Stimulated activated CD8-positive, alpha-beta memory T cell treated with anti-CD3 and anti-CD28 coated beads, Interleukin-7, amount 100 ng/mL, for 48 hours (primary cell): ENCODE data around the gene HCRTR1.

Source experiments
- DNase-seq, 2 donors: peaks; one replicate each; pipeline ENCODE4 v3.0.0-alpha.2; 2020; ENCODE audit warnings: low read depth in 1 of 2; ENCODE audit errors: extremely low read depth in 1 of 2

HCRTR1 gene

DNA sequence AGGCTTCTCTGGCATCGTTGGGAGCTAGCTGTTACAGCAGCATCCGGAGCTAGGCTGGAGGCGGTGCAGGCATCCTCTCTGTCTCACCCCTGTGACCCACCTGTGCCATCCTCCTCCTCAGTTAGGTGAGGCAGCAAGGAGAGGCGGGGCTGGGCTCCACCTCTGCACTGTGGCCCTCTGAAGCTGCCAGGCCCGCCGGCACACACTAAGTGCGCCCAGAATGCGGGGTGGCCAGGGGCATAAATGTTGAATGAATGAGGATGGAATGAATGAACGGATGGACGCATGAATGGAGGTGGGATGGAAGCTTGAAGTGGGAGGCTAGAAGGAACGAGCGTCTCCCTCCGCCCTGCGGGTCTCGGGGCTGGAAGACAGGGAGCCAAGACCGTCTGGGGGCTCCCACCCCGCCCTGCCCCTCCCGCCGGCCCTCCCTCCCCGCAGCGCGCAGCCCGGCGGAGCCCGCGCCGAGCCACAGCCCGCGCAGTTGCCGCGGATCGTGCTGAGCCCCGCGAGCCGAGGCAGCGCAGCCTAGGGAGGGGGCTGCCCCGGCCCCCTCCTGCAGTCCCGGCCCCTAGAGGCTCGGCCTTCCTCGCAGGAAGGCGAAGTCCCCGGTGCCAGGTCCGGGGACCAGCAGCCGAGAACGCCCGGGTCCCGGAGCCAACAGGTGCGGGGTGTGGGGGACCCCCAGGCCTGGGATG, at the start of gene HCRTR1:
HCRTR1 (plus strand) TSS at position 472 of the 698 bp plus-strand sequence. CDS start 1,504 bp downstream, outside the sequence.
- no peak for DNase-seq

DNA sequence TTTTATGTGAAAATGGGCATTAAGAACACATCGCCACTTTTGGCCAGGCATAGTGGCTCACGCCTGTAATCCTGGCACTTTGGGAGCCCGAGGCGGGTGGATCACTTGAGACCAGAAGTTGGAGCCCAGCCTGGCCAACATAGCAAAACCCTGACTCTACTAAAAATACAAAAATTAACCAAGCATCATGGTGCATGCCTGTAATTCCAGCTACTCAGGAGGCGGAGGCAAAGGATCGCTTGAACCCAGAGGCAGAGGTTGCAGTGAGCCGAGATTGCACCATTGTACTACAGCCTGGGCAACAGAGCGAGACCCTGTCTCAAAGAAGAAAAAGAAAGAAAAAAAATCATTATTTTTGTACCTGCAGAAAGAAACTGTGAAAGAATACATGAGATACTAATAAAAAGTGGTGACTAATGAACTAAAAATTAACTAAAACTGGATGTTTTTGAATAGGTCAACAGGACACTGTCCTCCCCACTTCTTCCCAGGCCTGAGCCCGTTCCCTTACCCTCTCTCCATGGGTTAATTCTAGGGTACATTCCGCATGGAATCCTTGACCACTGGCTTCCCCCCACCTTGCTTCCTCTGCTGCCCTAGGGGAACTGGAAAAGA, 49.4 kb upstream of the HCRTR1 start:
- DNase-seq = no peak

DNA sequence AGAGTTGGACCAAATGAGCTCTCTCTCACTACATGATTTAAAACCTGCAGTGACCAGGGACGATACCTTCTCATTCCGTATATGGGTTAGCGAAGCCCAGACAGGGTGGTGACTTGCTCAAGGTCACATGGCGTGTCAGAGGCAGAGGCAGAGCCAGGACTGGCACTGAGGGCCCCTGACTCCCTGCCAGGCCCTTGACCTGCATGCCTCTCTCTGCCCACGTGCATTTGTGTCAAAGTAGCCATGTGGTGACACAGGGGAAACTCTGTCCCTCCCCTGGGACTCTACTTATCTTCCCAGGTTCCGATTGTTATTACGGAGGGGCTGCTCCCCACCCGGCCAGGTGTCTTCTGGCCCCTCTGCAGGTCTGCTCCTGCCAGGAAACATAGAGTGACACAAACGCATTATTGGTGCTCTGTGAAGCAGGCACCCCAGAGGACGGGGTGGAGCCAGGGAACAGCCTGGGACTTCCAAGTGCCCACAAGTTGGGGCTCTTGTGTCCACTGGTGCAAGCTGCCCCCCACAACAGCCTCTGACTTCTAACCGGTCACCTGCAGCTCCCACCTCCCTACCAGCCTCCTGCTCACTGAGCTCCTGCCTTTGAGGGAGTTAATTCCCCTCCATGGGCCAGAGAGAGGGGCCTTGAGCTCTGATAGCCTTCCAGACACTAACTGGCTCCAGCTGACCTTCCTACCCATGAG, 48.4 kb upstream of the HCRTR1 start:
- no peak for DNase-seq

DNA sequence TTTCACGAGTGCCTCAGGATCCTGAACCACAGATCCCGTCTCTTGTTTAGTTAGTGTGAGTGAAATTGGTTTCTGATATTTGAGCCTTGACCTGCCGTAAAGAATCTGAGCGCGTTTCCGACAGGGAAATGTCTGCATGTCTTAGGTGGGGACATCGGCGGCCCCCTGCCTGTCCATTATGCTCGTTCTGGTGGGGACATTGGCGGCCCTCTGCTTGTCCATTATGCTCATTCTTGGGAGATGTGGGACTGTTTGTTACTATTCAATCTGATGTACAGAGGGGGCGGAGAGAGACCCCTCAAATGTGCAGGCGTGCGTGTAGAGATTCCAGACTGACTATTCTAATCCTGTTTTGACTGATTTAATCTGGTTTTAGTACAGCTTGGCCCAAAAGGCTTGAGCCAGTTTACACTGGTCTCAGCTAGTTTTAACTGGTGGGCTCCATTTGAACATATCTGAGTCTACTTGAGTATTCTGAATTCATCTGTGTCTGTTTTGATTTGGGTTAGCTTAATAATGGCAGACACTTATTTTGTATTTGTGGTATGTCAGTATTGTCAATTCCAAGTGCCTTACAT, 47.8 kb upstream of the HCRTR1 start:
- DNase-seq = no peak

DNA sequence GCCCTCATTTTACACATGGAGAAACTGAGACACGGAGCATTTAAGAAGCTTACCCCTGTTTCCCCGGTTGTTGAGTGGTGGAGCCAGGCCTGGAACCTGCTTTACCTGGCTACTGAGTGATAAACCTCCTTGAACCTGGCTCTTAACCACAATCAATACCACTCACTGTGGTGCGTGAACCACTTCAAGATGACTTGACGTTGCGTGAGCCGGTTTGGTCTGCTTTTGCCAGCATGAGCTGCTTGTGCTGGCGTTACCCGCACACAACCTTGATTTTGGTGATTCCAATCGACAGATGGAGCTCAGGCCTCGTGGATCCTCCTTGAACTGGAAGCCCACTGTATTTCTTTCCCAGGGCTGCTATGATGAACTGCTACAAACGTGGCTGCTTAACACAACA, 47.3 kb upstream of the HCRTR1 start:
- DNase-seq = no peak

DNA sequence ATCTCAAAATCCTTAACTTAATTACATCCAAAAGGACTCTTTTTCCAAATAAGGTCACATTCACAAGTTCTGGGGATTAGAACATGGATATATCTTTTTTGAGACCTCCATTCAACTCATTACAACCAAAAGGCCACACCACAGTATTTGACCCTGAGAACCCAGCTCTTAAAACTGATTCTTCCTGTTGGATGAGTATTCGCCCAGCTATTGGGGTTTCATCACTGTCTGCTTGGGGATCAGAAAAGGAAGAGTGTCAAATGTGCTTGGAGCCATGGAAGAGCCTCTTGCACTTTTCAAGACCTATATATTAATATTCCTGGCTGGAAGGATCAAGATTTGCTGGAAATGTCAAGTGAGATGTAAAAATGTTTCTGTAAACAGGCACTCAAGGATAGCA, 46.6 kb upstream of the HCRTR1 start:
- no peak for DNase-seq

DNA sequence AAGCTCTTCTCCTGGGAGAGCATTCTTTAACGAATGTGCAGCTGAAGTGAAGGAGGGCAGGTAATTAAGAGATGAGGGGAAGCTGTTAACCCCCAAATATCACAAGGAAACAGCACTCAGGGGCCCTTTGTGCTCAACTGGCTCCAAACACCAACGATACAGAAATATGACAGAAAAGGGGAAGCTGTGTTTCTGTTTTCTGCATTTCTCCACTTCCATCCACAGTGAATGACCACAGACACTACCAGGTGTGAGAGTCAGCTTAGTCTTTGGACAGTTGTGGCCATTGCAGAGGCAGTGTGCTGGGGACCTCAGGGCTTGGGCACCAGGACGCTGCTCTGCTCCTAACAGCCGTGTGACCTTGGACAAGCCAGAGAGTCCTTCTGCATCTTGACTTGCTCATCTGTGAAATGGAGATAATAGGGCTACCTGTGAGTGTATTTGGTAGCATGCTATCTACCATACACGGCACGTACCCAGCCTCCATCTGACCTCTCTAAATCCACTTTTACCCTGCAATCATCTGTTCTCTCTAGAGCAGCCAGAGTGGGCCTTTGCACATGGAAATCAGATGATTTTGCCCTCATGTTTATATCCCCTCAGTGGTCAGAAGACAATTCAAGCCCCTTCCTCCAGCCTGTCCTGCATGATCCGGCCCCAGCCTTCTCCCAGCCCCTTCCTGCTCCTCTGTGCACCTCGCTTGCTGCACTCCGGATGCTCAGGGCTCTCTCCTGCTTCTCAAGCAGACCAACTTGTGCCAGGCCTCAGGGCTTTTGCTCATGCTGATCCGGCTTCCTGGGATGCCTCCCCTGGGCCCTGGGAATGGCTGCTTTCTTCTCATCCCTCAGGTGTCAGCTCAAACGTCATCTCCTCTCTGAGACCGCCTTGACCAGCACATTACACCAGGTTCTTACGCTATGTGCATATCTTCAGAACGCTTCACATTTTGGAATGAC, 45.9 kb upstream of the HCRTR1 start:
- no peak for DNase-seq

DNA sequence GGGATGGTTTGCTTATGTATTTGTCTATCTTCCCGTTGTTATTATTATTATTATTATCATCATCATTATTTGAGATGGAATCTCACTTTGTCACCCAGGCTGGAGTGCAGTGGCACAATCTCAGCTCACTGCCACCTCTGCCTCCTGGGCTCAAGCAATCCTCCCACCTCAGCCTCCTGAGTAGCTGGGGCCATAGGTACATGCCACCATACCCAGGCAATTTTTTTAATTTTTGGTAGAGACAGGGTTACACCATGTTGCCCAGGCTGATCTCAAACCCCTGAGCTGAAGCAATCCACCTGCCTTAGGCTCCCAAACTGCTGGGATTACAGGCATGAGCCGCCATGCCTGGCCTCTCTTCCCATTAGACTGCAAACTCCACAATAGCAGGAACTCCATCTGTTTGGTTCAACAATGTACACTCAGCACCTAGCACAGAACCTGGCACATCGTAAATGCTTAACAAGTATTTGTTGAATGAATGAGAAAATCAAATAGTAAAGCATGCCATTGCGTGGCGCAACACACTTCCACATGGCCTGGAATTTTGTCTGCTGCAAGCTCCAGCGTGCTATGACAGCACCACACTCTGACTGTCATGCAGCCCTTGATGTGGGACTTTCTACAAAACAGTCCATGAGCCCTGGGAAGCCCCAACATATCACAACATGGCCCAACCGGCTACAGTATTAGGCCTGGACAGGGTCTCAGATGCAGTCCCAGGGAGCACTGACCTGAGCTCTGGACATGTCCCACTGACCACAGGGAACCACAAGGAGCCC, 45.0 kb upstream of the HCRTR1 start:
- DNase-seq = no peak

DNA sequence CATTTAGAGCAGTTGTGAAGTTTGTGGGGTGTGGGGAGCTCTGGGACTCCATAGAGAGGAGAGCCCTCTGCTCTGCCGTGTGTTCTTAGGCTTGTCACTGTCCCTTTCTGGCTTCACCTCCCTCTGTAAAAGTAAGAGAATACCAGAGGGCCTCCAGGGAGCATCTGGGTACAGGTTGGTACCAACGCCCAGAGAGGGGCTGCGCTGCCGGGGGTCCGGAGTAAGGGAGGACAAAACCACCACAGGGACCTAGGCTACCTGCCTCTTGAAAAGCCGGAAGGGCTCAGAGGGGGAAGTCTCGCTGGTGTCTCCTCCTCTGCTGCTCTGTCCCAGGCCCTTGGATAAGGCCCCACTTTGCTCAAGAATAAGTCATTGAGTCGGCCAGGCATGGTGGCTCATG, 44.2 kb upstream of the HCRTR1 start:
- DNase-seq = no peak

DNA sequence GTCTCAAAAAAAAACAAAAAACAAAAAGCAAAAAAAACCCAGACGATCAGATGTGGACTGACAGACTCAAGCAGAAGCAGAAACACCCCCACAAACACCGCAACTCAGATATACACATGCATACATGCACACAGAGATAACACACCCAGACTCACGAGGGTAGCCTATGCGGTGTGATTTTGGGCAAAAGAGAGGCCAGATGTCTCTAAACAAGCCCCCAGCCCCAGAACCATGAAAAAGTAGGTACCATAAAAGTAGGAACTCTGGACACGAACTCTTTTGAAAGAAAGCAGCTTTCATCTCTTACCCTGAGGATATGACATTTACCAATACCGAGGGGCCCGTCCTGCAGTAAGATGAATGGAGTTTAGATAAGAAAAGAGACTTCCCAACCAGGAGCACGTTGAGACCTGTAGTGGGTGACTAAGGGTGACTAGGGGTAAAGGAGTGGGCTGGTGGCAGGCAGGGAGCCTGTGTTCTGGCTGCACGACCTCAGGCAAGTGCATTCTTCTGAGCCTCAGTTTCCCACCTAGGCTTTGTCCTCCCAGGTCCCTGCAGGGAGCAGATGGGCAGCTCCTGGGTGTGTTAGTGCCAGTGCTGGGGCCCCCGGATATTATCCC, 42.6 kb upstream of the HCRTR1 start:
- no peak for DNase-seq

DNA sequence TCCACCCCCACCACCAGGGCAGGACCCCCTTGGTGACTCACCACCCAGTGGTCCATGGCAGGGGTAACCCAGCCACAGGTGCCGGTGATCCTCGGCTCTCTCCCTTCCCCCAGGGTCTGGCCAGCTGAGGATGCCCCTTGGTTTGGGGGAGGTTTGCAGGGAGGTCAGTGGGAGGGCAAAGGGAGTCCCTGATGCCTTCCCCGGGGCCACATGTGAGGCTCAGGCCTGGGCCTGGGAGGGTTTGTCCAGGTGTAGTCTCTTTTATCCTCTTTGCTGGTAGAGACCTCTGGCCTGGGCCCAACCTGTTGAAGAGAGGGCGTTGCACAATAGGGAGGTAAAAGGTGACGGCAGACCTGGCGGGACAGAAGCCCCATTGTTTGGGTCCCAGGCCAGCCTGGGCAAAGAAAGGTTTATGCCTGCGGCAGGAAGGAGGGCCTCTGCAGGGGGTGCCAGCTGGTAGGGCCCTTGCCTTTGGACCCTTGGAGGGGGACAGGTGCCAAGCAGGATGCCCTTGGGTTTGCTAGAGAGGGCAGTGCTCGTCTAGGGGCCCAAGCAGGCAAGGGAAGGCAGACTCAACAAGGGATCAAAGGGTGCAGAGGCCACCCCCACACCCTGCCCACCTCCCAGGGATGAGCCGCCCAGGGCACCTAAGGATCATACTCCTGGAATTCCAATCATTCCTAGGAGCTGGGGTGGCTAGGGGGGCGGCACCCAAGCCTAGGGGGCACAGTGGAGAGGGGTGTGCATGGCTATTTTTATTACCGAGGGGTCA, 41.9 kb upstream of the HCRTR1 start:
- no peak for DNase-seq

DNA sequence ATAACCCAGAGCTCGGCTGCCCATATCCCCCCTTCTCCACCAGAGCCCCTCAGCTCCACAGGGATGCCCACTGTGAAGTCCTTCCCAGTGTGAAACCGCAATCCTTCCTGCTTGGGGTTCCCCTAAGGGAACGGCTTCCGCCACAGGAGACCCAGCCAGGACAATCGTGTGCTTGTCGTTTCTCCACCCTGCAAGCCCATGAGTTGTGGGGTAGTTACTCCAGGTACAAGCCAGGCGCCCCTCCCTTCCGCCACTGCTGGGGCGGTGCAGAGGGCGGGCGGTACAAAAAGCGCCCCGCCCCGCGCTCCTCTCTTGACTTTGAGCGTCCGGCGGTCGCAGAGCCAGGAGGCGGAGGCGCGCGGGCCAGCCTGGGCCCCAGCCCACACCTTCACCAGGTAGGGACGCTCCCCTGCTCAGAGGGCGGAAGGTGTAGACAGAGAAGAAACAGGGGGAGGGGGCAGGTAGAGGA, 41.3 kb upstream of the HCRTR1 start, which contains the start of gene TINAGL1:
TINAGL1 (plus strand) TSS at position 315 of the 469 bp plus-strand sequence. CDS start 634 bp downstream, outside the sequence.
- no peak for DNase-seq

DNA sequence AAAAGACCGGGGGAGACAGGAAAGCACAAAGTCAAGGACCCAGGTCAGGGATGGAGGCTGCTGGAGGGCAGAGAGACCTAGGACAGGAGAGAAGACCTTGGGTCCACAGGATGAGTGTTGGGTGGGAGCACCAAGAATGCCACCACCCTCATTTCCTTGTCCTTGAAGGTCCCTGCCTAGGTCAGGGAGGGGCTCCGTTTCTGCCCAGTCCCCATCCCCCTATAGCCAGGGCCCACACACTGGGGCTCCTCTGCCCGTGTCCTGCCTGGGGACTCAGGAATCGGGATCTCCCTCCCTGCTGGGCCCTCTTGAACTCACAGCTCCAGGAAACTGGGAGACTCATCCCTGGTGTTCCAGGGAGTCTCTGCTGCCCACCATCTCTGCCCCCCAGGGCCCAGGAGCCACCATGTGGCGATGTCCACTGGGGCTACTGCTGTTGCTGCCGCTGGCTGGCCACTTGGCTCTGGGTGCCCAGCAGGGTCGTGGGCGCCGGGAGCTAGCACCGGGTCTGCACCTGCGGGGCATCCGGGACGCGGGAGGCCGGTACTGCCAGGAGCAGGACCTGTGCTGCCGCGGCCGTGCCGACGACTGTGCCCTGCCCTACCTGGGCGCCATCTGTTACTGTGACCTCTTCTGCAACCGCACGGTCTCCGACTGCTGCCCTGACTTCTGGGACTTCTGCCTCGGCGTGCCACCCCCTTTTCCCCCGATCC, 40.6 kb upstream of the HCRTR1 start:
- no peak for DNase-seq

DNA sequence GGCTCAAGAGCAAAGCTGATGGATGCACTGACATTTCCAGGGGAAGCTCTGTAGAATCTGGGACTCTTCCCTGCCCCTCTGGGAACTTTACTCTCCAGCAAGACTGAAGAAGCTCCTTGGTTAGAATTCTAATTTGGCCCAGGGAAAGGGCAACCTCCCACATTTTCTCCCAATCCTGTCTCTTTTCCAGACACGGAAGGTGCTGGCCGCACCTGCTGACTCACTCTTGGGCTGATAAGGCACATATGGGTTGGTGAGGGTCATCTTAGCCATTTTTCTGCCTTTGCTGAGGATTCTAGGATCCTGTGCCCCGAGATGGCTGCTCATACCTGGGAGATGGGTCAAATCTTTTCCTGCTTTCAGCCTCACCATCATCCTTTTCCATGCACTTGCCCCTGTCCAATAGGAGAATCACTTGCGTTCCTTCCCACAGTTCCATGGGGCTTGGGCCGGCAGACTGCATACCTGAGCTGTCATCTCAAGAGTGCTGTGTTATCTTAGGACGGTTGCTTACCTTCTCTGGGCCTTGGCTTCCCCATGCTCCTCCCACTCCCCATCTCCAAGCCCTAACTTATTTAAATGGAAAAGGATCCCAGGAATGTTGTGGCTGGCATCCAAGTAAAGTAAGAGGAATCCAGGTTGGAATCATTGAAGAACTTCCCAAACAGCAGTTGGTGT, 39.8 kb upstream of the HCRTR1 start:
- no peak for DNase-seq

DNA sequence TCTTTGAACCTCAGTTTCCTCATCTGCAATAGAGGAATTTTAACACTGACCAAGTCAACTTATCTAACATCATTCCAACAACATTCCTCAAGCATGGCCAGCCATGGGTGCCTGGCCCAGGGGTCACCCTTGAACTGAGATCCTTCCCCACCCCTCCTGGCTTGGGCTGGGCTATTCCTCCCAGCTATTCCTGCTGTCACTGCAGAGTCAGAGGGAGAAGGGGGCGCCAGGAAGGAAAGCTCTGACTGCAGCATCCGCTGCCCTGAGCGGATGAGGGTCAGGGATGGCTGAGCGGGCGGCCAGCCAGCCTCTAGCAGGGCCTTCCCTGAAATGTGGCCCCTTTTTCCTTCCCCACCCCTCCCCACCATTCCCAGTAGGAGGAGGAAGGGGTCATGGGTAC, 38.1 kb upstream of the HCRTR1 start:
- no peak for DNase-seq

DNA sequence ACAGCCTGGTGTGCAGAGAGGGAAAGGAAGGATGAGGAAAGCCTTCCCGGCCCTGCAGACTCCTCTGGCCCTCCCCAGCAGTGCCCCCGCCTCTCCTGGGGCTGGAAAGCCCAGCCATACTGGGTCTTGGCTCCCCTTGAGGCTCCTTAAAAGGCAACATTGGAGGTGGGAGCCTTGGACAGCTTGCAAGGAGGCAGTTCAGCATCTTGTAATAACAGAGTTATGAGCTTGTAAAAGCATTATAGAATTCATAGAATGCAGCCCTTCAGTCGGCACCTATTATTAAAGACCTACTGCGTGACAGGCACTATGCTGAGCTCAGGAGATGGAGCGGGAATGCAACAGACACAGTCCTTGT, 37.0 kb upstream of the HCRTR1 start:
- no peak for DNase-seq

DNA sequence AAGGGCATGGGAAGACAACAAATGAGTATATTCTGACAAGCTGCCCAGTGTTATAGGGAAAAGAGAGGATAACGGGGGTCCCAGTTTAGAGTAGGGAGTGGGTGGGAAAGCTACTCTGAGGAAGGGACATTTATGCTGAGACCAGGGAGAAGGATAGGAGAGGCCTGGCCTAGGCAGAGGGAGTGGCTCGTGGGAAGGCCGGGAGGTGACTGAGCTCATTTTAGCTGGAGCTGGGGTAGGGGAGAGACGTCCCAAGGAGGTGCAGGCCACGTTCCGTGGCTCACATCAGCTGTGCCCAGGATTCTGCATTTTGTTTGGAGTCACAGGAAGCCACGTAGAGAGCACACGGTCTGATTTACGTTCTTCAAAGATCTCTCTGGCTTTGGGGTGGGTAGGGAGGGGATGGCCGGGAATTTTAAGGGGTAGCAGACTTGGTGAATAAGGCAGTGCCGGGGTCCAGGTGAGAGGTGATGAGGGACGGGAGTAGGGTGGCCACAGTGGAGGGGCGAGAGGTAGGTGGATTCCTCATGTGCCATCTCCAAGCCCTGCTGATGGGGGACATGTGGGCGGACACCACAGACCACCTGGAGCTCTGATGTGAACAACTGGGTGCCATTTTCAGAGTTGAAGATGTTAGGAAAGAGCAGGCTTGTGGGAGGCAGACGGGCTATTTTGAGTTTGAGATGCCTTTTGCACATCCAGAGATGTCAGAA, 36.4 kb upstream of the HCRTR1 start:
- no peak for DNase-seq
